Hematopoietic multipotent progenitor cell treated with erythropoietin and hydrocortisone succinate and interleukin-3 and kit ligand, for 6 days (in vitro differentiated cells): ENCODE data around the gene NDUFA3.
"Not testable (repeated sequence)": the region's sequence is repeated elsewhere in the genome, so short reads cannot be mapped to it uniquely, and the experiment has no call there.

ENCODE experiments used
- DNase-seq: peaks from one replicate; pipeline ENCODE4 v3.0.0-alpha.2; 2015

The NDUFA3 gene

GRCh38 chr19:54102421-54103169, at the start of gene NDUFA3:
NDUFA3 (plus strand) TSS chr19:54102855; CDS start chr19:54102879, 24 bp downstream.
- peak; percentile 99 for DNase-seq

GRCh38 chr19:54062643-54063042, 40.0 kb upstream of the NDUFA3 start:
- peak; percentile 9 for DNase-seq

GRCh38 chr19:54063350-54064116, 39.1 kb upstream of the NDUFA3 start, which contains the start of gene VSTM1:
VSTM1 (minus strand) TSS chr19:54063897; CDS start chr19:54063777, 120 bp downstream.
- DNase-seq, result no peak

GRCh38 chr19:54069470-54069869, 33.2 kb upstream of the NDUFA3 start:
- no peak for DNase-seq

GRCh38 chr19:54073829-54074228, 28.8 kb upstream of the NDUFA3 start:
- DNase-seq, result no peak

- DNase-seq, result no peak
Measured at GRCh38 chr19:54074851-54075250, 27.8 kb upstream of the NDUFA3 start.

- DNase-seq, result peak; percentile 47
Measured at GRCh38 chr19:54077334-54077733, 25.3 kb upstream of the NDUFA3 start.

- DNase-seq, result no peak
Measured at GRCh38 chr19:54081032-54081431, 21.6 kb upstream of the NDUFA3 start, which contains the start of gene TARM1. TARM1 (minus strand) TSS chr19:54081365; CDS start chr19:54081340, 25 bp downstream.

- DNase-seq, result no peak
Measured at GRCh38 chr19:54084410-54084809, 18.2 kb upstream of the NDUFA3 start.

- DNase-seq, result no peak
Measured at GRCh38 chr19:54094426-54095000, 8.1 kb upstream of the NDUFA3 start.

- DNase-seq, result no peak
Measured at GRCh38 chr19:54095136-54095858, 7.4 kb upstream of the NDUFA3 start.

- peak; percentile 51 for DNase-seq
Measured at GRCh38 chr19:54095859-54096616, 6.6 kb upstream of the NDUFA3 start.

GRCh38 chr19:54096617-54097106, 6.0 kb upstream of the NDUFA3 start:
- DNase-seq, result peak; percentile 67

GRCh38 chr19:54099190-54099902, 3.3 kb upstream of the NDUFA3 start:
- no peak for DNase-seq

- not testable (repeated sequence) for DNase-seq
Measured at GRCh38 chr19:54099903-54100255, 2.8 kb upstream of the NDUFA3 start.

- DNase-seq, result no peak
Measured at GRCh38 chr19:54100561-54100960, 2.1 kb upstream of the NDUFA3 start, which contains the start of gene OSCAR. OSCAR (minus strand) TSS chr19:54100803; CDS start chr19:54100792, 11 bp downstream.

GRCh38 chr19:54104998-54105715, 2.5 kb downstream of the NDUFA3 start:
- DNase-seq, result no peak

GRCh38 chr19:54105796-54106195, 3.1 kb downstream of the NDUFA3 start:
- no peak for DNase-seq

GRCh38 chr19:54106716-54107115, 4.1 kb downstream of the NDUFA3 start:
- no peak for DNase-seq

GRCh38 chr19:54107876-54108490, 5.3 kb downstream of the NDUFA3 start:
- DNase-seq, result no peak
